HG03575 (cell line): ENCODE data around the gene DYRK3.
"Not testable (repeated sequence)": the region's sequence is repeated elsewhere in the genome, so short reads cannot be mapped to it uniquely, and the experiment has no call there.

Experiments used
- ATAC-seq: cut with Tn5 transposase; IDR thresholded peaks from one replicate; pipeline ENCODE4 v1.9.1; 2021; ENCODE audit not compliant: unreplicated experiment, insufficient number of reproducible peaks, low FRiP score; ENCODE audit errors: extremely low read depth

Gene DYRK3

GRCh38 chr1:206626396-206626795 lies 8.9 kb upstream of the DYRK3 start:
- ATAC-seq, result not testable (repeated sequence)

DNA sequence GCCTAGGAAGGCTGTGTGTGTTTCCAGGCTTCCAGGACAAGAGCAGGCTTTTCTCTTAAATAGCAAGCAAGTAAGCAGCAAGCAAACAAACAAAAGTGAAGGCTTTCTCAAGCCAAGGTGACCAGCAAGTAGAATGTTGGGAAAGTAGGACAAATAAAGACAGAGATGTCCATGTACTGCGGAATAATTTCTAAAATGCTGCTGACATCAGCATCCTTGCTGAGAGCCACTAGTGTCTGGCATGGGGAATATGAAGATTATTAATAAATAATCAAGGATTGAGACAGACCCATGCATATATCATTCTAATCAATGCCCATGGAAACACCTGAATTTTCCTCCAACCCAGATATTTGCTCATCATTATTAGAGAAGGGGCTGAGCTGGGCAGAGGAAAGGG lies 6.4 kb upstream of the DYRK3 start:
- ATAC-seq, result no peak

GRCh38 chr1:206631085-206631509 lies 4.2 kb upstream of the DYRK3 start:
- no peak for ATAC-seq

DNA sequence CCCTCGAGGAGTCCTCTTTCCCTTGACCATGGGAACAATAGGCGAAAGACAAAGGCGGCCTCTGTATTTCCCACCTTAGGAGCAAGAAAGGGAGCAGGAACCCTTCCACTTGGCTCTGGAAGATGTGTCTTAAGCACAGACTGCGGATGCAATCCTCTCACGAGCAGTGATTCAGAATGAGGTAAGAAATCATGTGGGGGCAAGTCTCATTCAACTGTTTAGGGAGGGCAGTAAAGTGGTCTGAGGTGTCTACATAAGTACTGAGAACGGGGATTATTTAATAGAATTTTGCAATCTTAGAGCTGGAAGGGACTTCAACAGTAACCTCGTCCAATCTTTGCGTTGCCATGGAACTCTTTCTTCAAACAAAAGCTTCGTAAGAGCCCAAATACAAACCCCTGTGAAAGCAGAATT lies 1.6 kb upstream of the DYRK3 start:
- no peak for ATAC-seq

DNA sequence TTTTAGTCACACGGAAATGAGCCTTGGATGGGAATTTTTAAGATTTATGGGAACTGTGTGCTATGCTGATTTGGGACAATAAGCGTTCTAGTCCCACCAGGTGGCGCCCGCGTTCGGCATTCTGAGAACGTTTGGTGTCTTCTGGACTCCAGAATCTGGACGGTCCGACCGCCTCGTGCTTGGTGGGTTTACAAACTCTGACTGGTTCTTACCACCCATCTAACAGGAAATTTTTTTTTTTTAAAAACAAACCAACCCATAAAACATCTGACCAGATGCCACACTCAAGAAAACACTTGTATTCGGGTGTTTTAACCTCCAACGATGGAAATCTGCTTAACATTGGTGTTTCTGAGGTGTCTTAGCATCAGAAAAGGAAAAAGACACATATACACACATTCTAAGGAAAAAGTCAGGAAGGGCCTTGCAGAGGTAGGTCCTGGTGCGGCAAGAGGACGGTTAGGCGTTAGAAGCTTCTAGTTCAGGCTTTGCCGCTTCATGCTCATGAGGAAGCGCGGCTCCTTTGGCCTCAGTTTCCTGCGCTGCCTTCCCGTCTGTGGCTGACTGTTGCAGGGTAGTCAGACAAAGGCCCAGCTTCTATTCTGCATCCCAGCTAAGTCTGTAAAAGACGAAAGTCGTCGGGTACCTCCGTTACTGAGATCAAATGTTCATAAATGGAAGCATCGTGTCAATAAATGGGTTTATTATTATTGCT lies 814 bp upstream of the DYRK3 start:
- ATAC-seq, result no peak

GRCh38 chr1:206635978-206636345 lies 626 bp downstream of the DYRK3 start:
- ATAC-seq, result no peak

DNA sequence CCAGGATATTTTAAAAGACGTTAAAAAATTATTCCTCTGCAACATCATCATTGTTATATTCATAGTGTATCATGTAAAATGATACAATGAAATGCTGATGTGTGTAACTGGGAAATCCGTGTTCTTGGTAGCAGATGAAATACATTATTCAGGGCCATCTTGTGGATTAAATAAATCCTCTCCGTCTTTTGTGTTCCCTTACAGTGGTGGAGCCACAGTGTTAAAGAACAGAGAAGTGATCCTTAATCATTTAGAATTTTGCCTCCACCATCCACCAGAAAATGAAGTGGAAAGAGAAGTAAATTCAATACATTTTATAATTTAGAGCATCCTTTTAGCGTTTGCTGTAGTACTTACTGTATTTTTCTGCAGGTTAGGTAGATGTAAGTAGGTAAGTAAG lies 1.3 kb downstream of the DYRK3 start:
- no peak for ATAC-seq

- no peak for ATAC-seq
Measured at GRCh38 chr1:206637605-206638004, 2.3 kb downstream of the DYRK3 start.

- ATAC-seq, result not testable (repeated sequence)
Measured at GRCh38 chr1:206642074-206642473, 6.7 kb downstream of the DYRK3 start.

DNA sequence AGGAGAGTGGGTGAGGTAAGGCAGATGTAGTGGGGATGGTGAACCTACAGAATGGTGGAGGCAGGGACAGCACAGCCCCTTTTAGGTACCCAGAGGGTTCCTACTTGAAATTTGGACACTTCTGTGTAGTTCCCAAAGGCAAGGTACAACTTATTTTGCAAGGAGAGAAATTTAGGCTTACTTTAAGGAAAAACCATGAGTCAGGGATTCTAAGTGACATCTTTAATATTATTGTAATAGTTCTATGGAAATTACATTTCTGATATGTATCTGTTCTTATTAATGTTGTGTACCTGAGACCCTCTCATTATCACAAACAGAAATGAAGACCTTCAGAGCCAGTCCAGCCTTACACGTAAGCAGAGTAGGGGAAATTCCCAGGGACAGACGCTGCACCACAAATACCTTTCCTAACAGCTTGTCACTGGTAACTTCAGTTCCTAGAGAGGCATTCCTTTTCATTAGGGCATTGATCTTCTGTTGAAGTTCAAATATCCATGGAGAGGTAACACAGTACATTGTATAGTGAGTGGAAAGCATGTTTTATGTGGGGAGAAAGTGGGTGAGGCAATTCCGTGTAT lies 7.9 kb downstream of the DYRK3 start:
- no peak for ATAC-seq

GRCh38 chr1:206646504-206646903 lies 11.2 kb downstream of the DYRK3 start:
- ATAC-seq, result no peak

DNA sequence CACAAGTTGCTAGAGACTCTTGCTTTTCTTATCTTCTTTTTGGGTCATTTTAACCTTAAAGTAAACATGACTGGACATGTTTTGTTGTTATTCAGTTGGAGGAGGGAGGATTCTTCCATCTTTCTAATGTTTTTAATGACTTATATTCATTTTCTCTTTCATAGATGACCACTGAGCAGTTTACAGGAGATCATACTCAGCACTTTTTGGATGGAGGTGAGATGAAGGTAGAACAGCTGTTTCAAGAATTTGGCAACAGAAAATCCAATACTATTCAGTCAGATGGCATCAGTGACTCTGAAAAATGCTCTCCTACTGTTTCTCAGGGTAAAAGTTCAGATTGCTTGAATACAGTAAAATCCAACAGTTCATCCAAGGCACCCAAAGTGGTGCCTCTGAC lies 11.9 kb downstream of the DYRK3 start:
- no peak for ATAC-seq

GRCh38 chr1:206649261-206649921 lies 14.1 kb downstream of the DYRK3 start:
- no peak for ATAC-seq

- ATAC-seq, result no peak
Measured at GRCh38 chr1:206651014-206651413, 15.7 kb downstream of the DYRK3 start.

GRCh38 chr1:206651958-206652890 lies 16.9 kb downstream of the DYRK3 start:
- no peak for ATAC-seq

- ATAC-seq, result no peak
Measured at GRCh38 chr1:206653715-206654459, 18.6 kb downstream of the DYRK3 start.

- no peak for ATAC-seq
Measured at GRCh38 chr1:206654828-206655227, 19.5 kb downstream of the DYRK3 start.

- no peak for ATAC-seq
Measured at GRCh38 chr1:206655471-206655882, 20.1 kb downstream of the DYRK3 start.

DNA sequence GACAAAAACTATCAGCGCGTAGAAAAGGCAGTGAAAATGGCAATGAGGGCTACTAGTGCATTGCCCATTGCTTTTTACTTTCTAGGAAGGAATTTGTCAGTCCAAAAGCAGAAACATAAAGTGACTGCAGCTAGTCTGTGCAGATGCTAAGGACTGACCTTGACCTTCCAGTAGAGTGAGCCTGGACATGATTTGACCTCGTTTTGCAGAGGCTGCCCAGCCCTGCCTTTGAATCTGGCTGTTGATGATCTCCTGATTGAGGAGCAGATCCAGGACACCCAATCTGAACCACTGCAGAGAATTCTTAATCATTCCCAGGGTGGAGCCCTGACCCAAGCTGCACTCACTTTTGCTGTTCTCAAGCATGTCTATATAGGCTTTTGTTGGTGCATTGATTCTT lies 21.6 kb downstream of the DYRK3 start:
- no peak for ATAC-seq
